ENCODE results near the gene TBX2. TPM values are rescaled to one million over a fixed set of nuclear protein-coding genes. Genes with fewer than 3 reads are reported as not detected.
"Not testable (repeated sequence)": the region's sequence is repeated elsewhere in the genome, so short reads cannot be mapped to it uniquely, and the experiment has no call there.

Gene TBX2
- total and polyA plus RNA-seq, 2 donors from 2014 or later: 66.4 to 122 TPM

DNA sequence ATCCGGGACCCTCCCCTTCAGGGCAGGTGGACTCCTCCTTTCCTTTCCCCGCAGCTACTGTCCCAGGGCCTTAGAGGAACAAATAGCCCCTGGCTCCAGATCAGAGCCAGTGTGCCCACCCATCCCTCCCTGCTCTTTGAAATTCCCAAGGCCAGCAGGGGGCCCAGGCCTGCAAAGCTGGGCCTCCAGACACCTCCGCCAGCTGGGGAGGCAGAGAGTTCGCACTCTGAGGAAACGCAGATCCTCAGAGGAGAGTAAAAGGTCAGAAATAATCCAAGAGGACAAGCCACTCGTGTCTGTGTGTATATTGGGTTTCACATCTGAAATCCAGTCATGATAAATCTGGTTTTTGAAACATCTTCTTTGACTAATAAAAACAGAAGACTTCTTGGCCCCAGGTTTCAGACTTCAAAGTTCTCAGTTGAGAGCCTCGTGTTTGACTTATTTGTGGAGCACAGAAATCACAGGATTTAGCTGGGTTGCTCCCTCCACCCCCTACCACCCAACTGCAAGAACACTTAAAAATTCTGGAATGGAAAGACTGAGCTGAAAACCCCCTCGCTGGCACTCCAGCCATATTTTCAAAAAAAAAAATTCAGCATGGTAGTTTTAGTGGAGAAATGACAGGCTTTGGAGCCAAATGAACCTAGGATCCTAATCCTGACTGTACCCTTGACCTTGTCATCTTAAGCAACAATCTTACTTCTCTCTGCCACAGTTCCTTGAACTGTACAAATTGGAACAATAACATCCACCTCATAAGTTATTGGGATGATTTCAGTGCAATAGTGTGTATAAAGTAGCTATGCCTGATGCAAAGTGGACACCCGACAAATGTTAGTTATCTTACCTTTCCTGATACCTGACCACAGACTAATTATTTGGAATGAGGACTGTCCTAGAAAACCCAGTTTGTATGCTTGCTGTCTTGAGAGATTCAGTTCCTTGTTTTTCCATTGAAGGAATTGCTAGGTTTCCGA is 44.5 kb upstream of the TBX2 start:
- Histone ChIP-seq H3K4me1 (ENCODE audit: control insufficient read depth in 2 of 3, insufficient read depth in 2 of 3, low read depth in 1 of 3, low read length in 3 of 3) (peaks cover 0 to 16% (median 8%) of the 10 kb centered on the region in 3 donors), H3K27ac (ENCODE audit: low read depth in 2 of 2, low read length in 2 of 2) (no peak overlapping the region), H3K36me3 (ENCODE audit: control insufficient read depth in 2 of 3, insufficient read depth in 3 of 3, low read length in 3 of 3) (no peaks in the 10 kb centered on the region), H3K9ac (ENCODE audit: low read length in 3 of 3) (no peak overlapping the region), H3K27me3 (ENCODE audit: control insufficient read depth, insufficient read depth, low read length) (no peaks in the 10 kb centered on the region), H3K9me3 (ENCODE audit: control insufficient read depth in 2 of 3, insufficient read depth in 1 of 3, low read length in 3 of 3) (no peaks in the 10 kb centered on the region), H3K4me3 (ENCODE audit: low read length in 3 of 3) (no peak overlapping the region)
- intact Hi-C loops (cut with DNase I): no loop called here
- no peak for FAIRE-seq
- TF ChIP-seq, protein P1, sequence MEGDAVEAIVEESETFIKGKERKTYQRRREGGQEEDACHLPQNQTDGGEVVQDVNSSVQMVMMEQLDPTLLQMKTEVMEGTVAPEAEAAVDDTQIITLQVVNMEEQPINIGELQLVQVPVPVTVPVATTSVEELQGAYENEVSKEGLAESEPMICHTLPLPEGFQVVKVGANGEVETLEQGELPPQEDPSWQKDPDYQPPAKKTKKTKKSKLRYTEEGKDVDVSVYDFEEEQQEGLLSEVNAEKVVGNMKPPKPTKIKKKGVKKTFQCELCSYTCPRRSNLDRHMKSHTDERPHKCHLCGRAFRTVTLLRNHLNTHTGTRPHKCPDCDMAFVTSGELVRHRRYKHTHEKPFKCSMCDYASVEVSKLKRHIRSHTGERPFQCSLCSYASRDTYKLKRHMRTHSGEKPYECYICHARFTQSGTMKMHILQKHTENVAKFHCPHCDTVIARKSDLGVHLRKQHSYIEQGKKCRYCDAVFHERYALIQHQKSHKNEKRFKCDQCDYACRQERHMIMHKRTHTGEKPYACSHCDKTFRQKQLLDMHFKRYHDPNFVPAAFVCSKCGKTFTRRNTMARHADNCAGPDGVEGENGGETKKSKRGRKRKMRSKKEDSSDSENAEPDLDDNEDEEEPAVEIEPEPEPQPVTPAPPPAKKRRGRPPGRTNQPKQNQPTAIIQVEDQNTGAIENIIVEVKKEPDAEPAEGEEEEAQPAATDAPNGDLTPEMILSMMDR (IDR thresholded peaks at IDR 0.05; ENCODE audit: borderline replicate concordance, extremely low read depth, insufficient read depth): no peak
- no peak for DNase-seq

DNA sequence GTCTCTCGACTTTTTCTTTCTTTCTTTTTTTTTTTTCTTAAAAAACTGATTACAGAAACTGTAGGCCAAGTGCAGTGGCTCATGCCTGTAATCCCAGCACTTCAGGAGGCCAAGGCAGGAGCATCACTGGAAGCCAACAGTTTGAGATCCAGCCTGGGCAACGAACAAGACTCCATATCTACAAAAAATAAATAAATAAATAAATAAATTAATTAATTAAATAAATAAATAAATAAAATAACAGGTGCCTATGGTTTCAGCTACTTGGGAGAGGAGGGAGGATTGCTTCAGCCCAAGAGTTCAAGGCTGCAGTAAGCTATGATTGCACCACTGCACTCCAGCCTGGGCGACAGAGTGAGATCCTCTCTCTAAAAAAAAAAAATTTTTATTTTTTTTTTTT is 42.6 kb upstream of the TBX2 start:
- not testable (repeated sequence) for H3K9me3 ChIP-seq (ENCODE audit: control insufficient read depth in 2 of 3, insufficient read depth in 1 of 3, low read length in 3 of 3); FAIRE-seq; H3K27ac ChIP-seq (ENCODE audit: low read depth in 2 of 2, low read length in 2 of 2)

DNA sequence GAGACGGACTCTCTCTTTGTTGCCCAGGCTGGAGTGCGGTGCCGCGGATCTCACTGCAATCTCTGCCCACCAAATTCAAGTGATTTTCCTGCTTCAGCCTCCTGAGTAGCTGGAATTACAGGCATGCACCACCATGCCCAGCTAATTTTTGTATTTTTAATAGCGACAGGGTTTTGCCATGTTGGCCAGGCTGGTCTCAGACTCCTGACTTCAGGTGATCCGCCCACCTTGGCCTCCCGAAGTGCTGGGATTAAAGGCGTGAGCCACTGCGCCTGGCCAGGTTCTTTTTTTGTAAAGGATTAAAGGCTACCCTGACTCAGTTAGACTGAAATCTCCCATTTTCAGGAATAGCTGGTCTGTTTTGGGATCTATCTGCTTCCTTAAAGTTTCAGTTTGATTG is 40.1 kb upstream of the TBX2 start:
- DNase-seq; H3K4me3 ChIP-seq (ENCODE audit: low read length in 3 of 3); H3K4me1 ChIP-seq (ENCODE audit: control insufficient read depth in 2 of 3, insufficient read depth in 2 of 3, low read depth in 1 of 3, low read length in 3 of 3); intact Hi-C loops (cut with DNase I); H3K27ac ChIP-seq (ENCODE audit: low read depth in 2 of 2, low read length in 2 of 2); H3K9me3 ChIP-seq (ENCODE audit: control insufficient read depth in 2 of 3, insufficient read depth in 1 of 3, low read length in 3 of 3); H3K9ac ChIP-seq (ENCODE audit: low read length in 3 of 3); H3K36me3 ChIP-seq (ENCODE audit: control insufficient read depth in 2 of 3, insufficient read depth in 3 of 3, low read length in 3 of 3); H3K27me3 ChIP-seq (ENCODE audit: control insufficient read depth, insufficient read depth, low read length); FAIRE-seq: not testable (repeated sequence)

More for the DNA sequence above, 42.6 kb upstream of the TBX2 start:
- H3K4me3 ChIP-seq (ENCODE audit: low read length in 3 of 3); DNase-seq; H3K36me3 ChIP-seq (ENCODE audit: control insufficient read depth in 2 of 3, insufficient read depth in 3 of 3, low read length in 3 of 3); intact Hi-C loops (cut with DNase I); H3K9ac ChIP-seq (ENCODE audit: low read length in 3 of 3); H3K27me3 ChIP-seq (ENCODE audit: control insufficient read depth, insufficient read depth, low read length): not testable (repeated sequence)
- H3K4me1 ChIP-seq (ENCODE audit: control insufficient read depth in 2 of 3, insufficient read depth in 2 of 3, low read depth in 1 of 3, low read length in 3 of 3): peaks cover 0 to 11% (median 7%) of the 10 kb centered on the region in 3 donors

DNA sequence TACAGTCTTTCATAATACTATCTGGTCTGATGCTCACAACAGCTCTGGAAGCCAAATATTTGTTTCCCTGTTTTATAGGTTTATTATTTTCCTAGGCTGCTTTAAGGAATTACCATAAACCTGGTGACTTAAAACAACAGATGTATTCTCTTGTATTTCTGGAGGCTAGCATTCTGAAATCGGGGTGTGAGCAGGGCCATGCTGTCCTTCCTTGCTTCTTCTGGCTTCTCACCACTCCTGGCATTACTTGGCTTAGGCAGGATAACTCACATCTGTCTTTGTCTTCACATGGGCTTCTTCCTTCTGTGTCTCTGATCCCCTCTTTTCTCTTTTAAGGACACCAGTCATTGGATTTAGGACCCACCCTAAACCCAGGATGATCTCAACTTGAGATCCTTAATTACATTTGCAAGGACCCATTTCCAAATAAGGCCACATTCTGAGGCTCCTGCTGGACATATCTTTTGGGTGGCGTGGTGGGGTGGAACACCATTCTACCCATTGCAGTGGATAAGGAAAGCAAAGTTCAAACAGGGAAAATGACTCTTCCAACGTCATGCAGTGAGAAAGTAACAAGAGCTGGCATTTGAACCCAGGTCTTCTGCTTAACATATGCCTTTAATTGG is 39.2 kb upstream of the TBX2 start:
- Histone ChIP-seq H3K9me3 (ENCODE audit: control insufficient read depth in 2 of 3, insufficient read depth in 1 of 3, low read length in 3 of 3) (no peaks in the 10 kb centered on the region), H3K4me1 (ENCODE audit: control insufficient read depth in 2 of 3, insufficient read depth in 2 of 3, low read depth in 1 of 3, low read length in 3 of 3) (no peaks in the 10 kb centered on the region), H3K9ac (ENCODE audit: low read length in 3 of 3) (no peak overlapping the region), H3K36me3 (ENCODE audit: control insufficient read depth in 2 of 3, insufficient read depth in 3 of 3, low read length in 3 of 3) (no peaks in the 10 kb centered on the region), H3K27me3 (ENCODE audit: control insufficient read depth, insufficient read depth, low read length) (no peaks in the 10 kb centered on the region), H3K27ac (ENCODE audit: low read depth in 2 of 2, low read length in 2 of 2) (no peak overlapping the region), H3K4me3 (ENCODE audit: low read length in 3 of 3) (no peak overlapping the region)
- intact Hi-C loops (cut with DNase I): no loop called here
- FAIRE-seq (no peak), DNase-seq (no peak)
- TF ChIP-seq, protein P1 (IDR thresholded peaks at IDR 0.05; ENCODE audit: borderline replicate concordance, extremely low read depth, insufficient read depth): no peak

Data from kidney (tissue), 14 donors.